ENCODE measurements around the gene AIPL1. TPM values are rescaled to one million over a fixed set of nuclear protein-coding genes. Genes with fewer than 3 reads are reported as not detected.

AIPL1 gene
- total and polyA plus RNA-seq, 7 donors, result not detected

DNA sequence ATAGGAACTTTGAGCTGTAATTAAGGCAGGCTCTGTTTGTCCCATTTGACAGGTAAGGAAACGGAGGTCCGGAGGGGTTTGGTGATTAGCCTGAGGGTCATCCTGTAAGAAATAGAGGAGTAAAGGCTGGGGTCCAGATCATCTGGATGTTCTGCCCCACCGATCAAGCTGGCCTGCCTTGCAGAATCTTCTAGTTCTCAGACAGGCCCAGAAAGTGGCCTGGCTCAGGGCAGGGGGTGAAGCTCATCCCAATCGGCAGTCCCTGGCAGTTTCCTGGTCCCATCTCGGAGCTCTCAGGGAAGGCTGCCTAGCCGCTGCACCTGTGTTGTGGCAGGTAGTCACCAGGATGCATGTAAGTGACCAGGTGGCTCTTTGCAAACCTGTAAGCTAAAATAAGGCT is 13.6 kb upstream of the AIPL1 start:
- TF ChIP-seq, protein P1, sequence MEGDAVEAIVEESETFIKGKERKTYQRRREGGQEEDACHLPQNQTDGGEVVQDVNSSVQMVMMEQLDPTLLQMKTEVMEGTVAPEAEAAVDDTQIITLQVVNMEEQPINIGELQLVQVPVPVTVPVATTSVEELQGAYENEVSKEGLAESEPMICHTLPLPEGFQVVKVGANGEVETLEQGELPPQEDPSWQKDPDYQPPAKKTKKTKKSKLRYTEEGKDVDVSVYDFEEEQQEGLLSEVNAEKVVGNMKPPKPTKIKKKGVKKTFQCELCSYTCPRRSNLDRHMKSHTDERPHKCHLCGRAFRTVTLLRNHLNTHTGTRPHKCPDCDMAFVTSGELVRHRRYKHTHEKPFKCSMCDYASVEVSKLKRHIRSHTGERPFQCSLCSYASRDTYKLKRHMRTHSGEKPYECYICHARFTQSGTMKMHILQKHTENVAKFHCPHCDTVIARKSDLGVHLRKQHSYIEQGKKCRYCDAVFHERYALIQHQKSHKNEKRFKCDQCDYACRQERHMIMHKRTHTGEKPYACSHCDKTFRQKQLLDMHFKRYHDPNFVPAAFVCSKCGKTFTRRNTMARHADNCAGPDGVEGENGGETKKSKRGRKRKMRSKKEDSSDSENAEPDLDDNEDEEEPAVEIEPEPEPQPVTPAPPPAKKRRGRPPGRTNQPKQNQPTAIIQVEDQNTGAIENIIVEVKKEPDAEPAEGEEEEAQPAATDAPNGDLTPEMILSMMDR (IDR thresholded peaks at IDR 0.05), result no peak
- Histone ChIP-seq H3K4me1 (no peaks in the 10 kb centered on the region), H3K4me3 (no peak overlapping the region), H3K36me3 (ENCODE audit: insufficient read depth in 1 of 2, low read depth in 1 of 2) (no peaks in the 10 kb centered on the region), H3K9me3 (no peaks in the 10 kb centered on the region), H3K27me3 (ENCODE audit: insufficient read depth in 3 of 3, low read length in 2 of 3) (peaks cover 0 to 7% (median 3%) of the 10 kb centered on the region in 3 donors), H3K27ac (no peak overlapping the region)
- ATAC-seq, result no peak
- DNase-seq, result no peak
- whole genome bisulfite sequencing, 3 donors, result 89 to 96% (median 93%) methylated on average over 6 of the region's 6 CpGs
- intact Hi-C loops (cut with DNase I), result no loop called here

DNA sequence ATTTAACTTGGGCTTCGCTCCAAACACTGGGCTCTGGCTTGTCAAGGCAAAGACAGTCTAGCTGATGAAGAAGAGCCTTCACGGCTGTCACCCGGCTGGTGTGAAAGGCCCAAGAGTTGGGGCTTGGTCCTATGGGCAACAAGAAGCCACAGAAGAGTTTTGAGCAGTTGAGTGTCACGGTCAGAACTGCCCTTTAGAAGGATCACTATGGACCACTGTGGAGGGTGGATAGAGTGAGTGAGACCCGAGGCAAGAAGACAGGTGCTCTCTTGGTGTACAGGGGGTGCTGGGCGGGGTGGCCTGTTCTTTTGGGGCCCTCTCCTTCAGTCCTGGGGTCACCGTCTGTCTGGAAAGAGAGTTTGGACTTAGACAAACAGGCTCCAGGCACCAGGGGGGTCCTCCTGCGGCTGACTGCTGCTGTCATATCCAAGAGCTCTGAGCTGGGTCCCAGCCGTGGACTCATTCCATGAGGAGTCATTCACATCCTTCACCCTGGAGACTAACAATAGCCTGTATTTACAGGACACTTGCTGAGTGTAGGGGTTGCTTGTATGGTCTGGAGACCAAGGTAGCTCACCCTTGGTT is 11.7 kb upstream of the AIPL1 start:
- Histone ChIP-seq H3K27me3 (ENCODE audit: insufficient read depth in 3 of 3, low read length in 2 of 3) (peaks cover 0 to 7% (median 3%) of the 10 kb centered on the region in 3 donors), H3K27ac (no peak overlapping the region), H3K9me3 (no peaks in the 10 kb centered on the region), H3K4me3 (no peak overlapping the region), H3K36me3 (ENCODE audit: insufficient read depth in 1 of 2, low read depth in 1 of 2) (no peaks in the 10 kb centered on the region), H3K4me1 (no peaks in the 10 kb centered on the region)
- DNase-seq, result peak in 1 of 2 donors; percentile 10
- 87 to 91% (median 90%) methylated on average over 9 of the region's 9 CpGs for WGBS, 3 donors
- no peak for ATAC-seq
- intact Hi-C loops (cut with DNase I), result no loop called here
- TF ChIP-seq, protein P1 (IDR thresholded peaks at IDR 0.05), result no peak

DNA sequence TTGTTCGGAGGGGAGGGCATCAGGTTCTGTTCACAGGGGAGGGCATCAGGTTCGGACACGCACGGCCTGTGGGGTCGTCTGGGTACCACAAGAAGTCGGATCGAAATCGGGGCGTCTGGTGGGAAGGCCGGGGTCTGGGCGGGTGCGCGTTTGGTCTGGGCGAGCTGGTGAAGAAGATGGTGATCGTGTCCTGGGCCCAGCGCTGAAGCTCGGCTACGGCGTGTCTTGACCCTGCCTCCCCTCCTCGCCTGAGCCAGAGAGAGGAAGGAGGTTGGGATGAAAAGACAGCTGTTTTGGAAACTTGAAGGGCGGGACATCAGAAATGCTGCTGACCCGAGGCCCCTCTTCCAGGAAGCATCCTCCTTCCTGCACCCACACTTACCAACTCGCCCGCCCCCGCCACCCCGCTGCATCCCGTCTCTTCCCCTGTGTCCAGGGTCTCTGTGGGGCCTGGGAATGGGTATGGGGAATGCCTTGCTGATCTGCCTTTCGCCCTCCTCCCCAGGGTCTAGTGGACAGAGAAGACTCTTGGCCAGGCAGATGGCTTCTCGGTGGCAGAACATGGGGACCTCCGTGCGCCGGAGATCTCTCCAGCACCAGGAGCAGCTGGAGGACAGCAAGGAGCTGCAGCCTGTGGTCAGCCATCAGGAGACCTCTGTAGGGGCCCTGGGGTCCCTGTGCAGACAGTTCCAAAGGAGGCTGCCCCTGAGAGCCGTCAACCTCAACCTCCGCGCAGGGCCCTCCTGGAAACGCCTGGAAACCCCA is 9.8 kb upstream of the AIPL1 start:
- intact Hi-C loops (cut with DNase I), result no loop called here
- peaks cover 0 to 13% (median 0%) of the 10 kb centered on the region in 3 donors for H3K27me3 ChIP-seq (ENCODE audit: insufficient read depth in 3 of 3, low read length in 2 of 3)
- no peak overlapping the region for H3K27ac ChIP-seq
- WGBS, 3 donors, result 23 to 28% (median 25%) methylated on average over 34 to 36 of the region's 36 CpGs
- ATAC-seq (peak in 1 of 4 donors; percentile 15), DNase-seq (peak in 1 of 2 donors; percentile 31)
- TF ChIP-seq, protein P1 (IDR thresholded peaks at IDR 0.05), result no peak
- H3K36me3 ChIP-seq (ENCODE audit: insufficient read depth in 1 of 2, low read depth in 1 of 2), result no peaks in the 10 kb centered on the region
- no peaks in the 10 kb centered on the region for H3K4me1 ChIP-seq
- H3K9me3 ChIP-seq, result no peaks in the 10 kb centered on the region
- H3K4me3 ChIP-seq, result peak overlapping the region; percentile 67

DNA sequence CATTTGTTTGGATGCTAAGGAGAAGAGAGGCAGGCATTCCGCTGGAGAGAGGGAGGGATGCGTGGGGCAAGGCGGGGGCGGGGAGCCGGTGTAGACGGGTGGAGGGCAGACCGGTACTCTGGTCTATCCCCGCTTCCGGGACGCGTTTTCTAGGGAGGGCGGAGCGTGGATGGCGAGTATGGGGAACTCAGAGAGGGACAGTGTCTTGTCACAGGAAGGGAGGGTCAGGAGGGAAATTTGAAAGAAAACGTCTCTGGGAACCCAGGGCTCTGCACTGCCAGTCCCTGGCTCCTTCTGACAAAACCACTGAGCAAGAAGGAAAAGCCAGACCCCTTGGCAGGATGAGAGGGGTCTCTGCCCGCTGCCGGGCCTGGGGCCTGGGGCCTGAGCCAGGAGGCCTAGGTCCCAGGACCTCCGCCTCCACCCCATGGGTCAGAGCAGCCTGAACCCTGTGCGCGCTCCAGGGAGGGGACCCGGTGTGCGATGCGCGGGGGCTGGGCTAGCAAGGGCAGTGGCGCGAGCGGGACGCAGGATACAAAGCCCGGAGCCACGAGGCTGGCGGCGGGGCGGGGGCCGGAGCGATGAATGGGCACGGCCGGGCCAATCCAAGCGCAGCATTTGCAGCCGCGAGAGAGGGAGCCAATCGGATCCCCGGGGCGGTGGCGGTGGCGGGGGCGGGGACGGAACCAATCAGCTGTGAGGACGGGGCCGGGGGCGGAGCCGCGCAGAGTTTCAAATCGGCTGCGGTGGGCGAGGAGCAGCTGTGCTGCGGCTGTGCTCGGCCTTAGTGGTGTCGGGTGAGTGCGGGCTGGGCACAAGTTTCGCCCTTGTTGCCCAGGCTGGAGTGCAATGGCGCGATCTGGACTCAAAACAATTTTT is 9.0 kb upstream of the AIPL1 start, which contains the start of gene PIMREG:
Gene PIMREG, plus strand, starts transcription at position 764 of the 879 bp plus-strand sequence. CDS start 656 bp downstream, outside the sequence.
- intact Hi-C loops (cut with DNase I), result no loop called here
- H3K27me3 ChIP-seq (ENCODE audit: insufficient read depth in 3 of 3, low read length in 2 of 3), result peaks cover 0 to 21% (median 0%) of the 10 kb centered on the region in 3 donors
- TF ChIP-seq, protein P1 (IDR thresholded peaks at IDR 0.05), result no peak
- peak within 1 kb of the TSS; percentile 67 for H3K4me3 ChIP-seq
- H3K4me1 ChIP-seq, result no peaks in the 10 kb centered on the region
- 0 to 1% (median 0%) methylated on average over 61 to 62 of the region's 62 CpGs for WGBS, 3 donors
- H3K27ac ChIP-seq, result no peak within 1 kb of the TSS
- ATAC-seq (peak; percentile 99 to 100 (median 100)), DNase-seq (peak; percentile 96)
- H3K9me3 ChIP-seq, result no peaks in the 10 kb centered on the region
- no peaks in the 10 kb centered on the region for H3K36me3 ChIP-seq (ENCODE audit: insufficient read depth in 1 of 2, low read depth in 1 of 2)
